NCI-H1105 (cell line): ENCODE results near the gene MAP3K4.

Source experiments
- DNase-seq: peaks from one replicate; lab custom pipeline; 2025; lab: John Stamatoyannopoulos, UW

Gene MAP3K4

GRCh38 chr6:161037873-161038228, 46.3 kb downstream of the MAP3K4 start:
- no peak for DNase-seq

- no peak for DNase-seq
Observed at GRCh38 chr6:161038229-161039031, 46.9 kb downstream of the MAP3K4 start.

- DNase-seq: no peak
Observed at GRCh38 chr6:161041274-161041673, 49.7 kb downstream of the MAP3K4 start.

GRCh38 chr6:161044335-161044734, 52.8 kb downstream of the MAP3K4 start:
- DNase-seq: no peak

GRCh38 chr6:161048641-161049040, 57.1 kb downstream of the MAP3K4 start:
- DNase-seq: no peak

GRCh38 chr6:161050134-161050765, 58.7 kb downstream of the MAP3K4 start:
- no peak for DNase-seq

GRCh38 chr6:161053103-161053502, 61.5 kb downstream of the MAP3K4 start:
- DNase-seq: no peak

- no peak for DNase-seq
Observed at GRCh38 chr6:161054876-161055275, 63.3 kb downstream of the MAP3K4 start.

- no peak for DNase-seq
Observed at GRCh38 chr6:161056451-161056850, 64.9 kb downstream of the MAP3K4 start.

- peak; percentile 11 for DNase-seq
Observed at GRCh38 chr6:161057103-161058091, 65.8 kb downstream of the MAP3K4 start.

- DNase-seq: no peak
Observed at GRCh38 chr6:161058741-161059140, 67.2 kb downstream of the MAP3K4 start.

GRCh38 chr6:161061576-161061975, 70.0 kb downstream of the MAP3K4 start:
- DNase-seq: no peak

GRCh38 chr6:161064915-161065314, 73.3 kb downstream of the MAP3K4 start:
- DNase-seq: no peak

GRCh38 chr6:161066511-161066910, 74.9 kb downstream of the MAP3K4 start:
- peak; percentile 53 for DNase-seq

- peak; percentile 83 for DNase-seq
Observed at GRCh38 chr6:161067749-161068148, 76.2 kb downstream of the MAP3K4 start.

GRCh38 chr6:161068321-161068741, 76.8 kb downstream of the MAP3K4 start:
- peak; percentile 24 for DNase-seq

- DNase-seq: no peak
Observed at GRCh38 chr6:161073930-161074329, 82.4 kb downstream of the MAP3K4 start.

- no peak for DNase-seq
Observed at GRCh38 chr6:161074496-161075121, 83.0 kb downstream of the MAP3K4 start.

GRCh38 chr6:161076181-161076677, 84.7 kb downstream of the MAP3K4 start:
- no peak for DNase-seq

GRCh38 chr6:161079566-161080262, 88.1 kb downstream of the MAP3K4 start:
- no peak for DNase-seq
